ENCODE results near the gene MS4A12. TPM values are rescaled to one million over a fixed set of nuclear protein-coding genes. Genes with fewer than 3 reads are reported as not detected.

MS4A12 gene
- total and polyA plus RNA-seq, 2 of the 8 experiments (the other 6 are each of a cell fraction or from before 2014, with no cell fraction given) = 0.14 to 0.39 TPM

GRCh38 chr11:60447070-60447469, 45.5 kb upstream of the MS4A12 start:
- Histone ChIP-seq H2AK5ac (ENCODE audit: low read depth, low read length) (no peak overlapping the region), H4K20me1 (replicated peaks in 1 of 2; ENCODE audit: control insufficient read depth in 1 of 2, insufficient read depth in 2 of 2, low read length in 2 of 2) (no peaks in the 10 kb centered on the region), H3K27ac (ENCODE audit: low read depth, low read length) (no peak overlapping the region), H3K4me1 (replicated peaks in 1 of 4; ENCODE audit: control insufficient read depth in 3 of 4, insufficient read depth in 4 of 4, low read length in 3 of 4) (no peaks in the 10 kb centered on the region), H2BK15ac (ENCODE audit: low read length) (no peak overlapping the region), H2BK12ac (ENCODE audit: low read depth, low read length) (no peak overlapping the region), H3K9me3 (ENCODE audit: insufficient read depth in 2 of 2, low read depth in 1 of 2, low read length in 1 of 2) (peaks cover 2 to 12% of the 10 kb centered on the region in 2 experiments; a peak in 3 of 4 replicates), H4K8ac (ENCODE audit: extremely low read depth, insufficient read depth, low read length) (no peak overlapping the region), H3K79me2 (ENCODE audit: control insufficient read depth in 1 of 2, insufficient read depth in 2 of 2, low read length in 2 of 2) (no peaks in the 10 kb centered on the region), H2BK120ac (replicated peaks; ENCODE audit: low read depth, low read length) (no peak overlapping the region), H4K5ac (ENCODE audit: insufficient read length, low read depth, low read length) (no peak overlapping the region), H3K36me3 (ENCODE audit: control insufficient read depth in 2 of 4, insufficient read depth in 4 of 4, low read length in 3 of 4) (no peaks in the 10 kb centered on the region), H3K56ac (replicated peaks; ENCODE audit: insufficient read length, low read depth, low read length) (no peak overlapping the region), H3K23me2 (ENCODE audit: low read depth, low read length) (no peaks in the 10 kb centered on the region), H3K23ac (ENCODE audit: insufficient read length) (no peak overlapping the region), H3K4ac (replicated peaks; ENCODE audit: insufficient read length, low read depth, low read length) (no peak overlapping the region), H3K9ac (replicated peaks in 1 of 4; ENCODE audit: extremely low read depth in 1 of 4, low read depth in 3 of 4, low read length in 3 of 4) (no peak overlapping the region), H2BK5ac (ENCODE audit: low read depth, low read length) (no peak overlapping the region), H3K79me1 (ENCODE audit: low read depth, low read length) (no peaks in the 10 kb centered on the region), H2AFZ (ENCODE audit: low read length) (no peak overlapping the region), H3K18ac (ENCODE audit: extremely low read depth, low read length) (no peak overlapping the region), H3K4me3 (ENCODE audit: extremely low read depth in 1 of 4, insufficient read depth in 2 of 4, low read depth in 3 of 4, low read length in 4 of 4) (no peak overlapping the region), H2BK20ac (ENCODE audit: low read length) (no peak overlapping the region), H3K14ac (ENCODE audit: insufficient read length) (no peak overlapping the region), H3K27me3 (replicated peaks in 1 of 4; ENCODE audit: control insufficient read depth in 3 of 4, extremely low read depth in 1 of 4, insufficient read depth in 3 of 4, low read length in 3 of 4) (no peaks in the 10 kb centered on the region), H3K4me2 (ENCODE audit: insufficient read depth in 1 of 2, low read depth in 2 of 2, low read length in 2 of 2) (no peak overlapping the region), H4K91ac (replicated peaks; ENCODE audit: insufficient read length, low read length) (no peak overlapping the region)
- TF ChIP-seq ZNF274 (IDR thresholded peaks at IDR 0.05; ENCODE audit: borderline replicate concordance, extremely low read depth, low read length) = peak; percentile 54
- peak; percentile 86 for TF ChIP-seq POLR2AphosphoS5 (IDR thresholded peaks at IDR 0.05; ENCODE audit: low read depth, low read length)
- no peak for TF ChIP-seq TAF1 (IDR thresholded peaks at IDR 0.05; ENCODE audit: low read depth, low read length)
- TF ChIP-seq CBX8 (IDR thresholded peaks at IDR 0.05; ENCODE audit: borderline replicate concordance, low read depth, low read length) = no peak
- no peak for TF ChIP-seq CBX5 (IDR thresholded peaks at IDR 0.05; ENCODE audit: low read depth, low read length)
- no peak for TF ChIP-seq EZH2 (IDR thresholded peaks at IDR 0.05; ENCODE audit: low read depth, low read length, severe bottlenecking)
- TF ChIP-seq SP4 (IDR thresholded peaks at IDR 0.05; ENCODE audit: low read length) = no peak
- no peak for TF ChIP-seq MAFK (IDR thresholded peaks at IDR 0.05; ENCODE audit: low read depth, low read length)
- TF ChIP-seq USF2 (IDR thresholded peaks at IDR 0.05; ENCODE audit: low read length) = no peak
- TF ChIP-seq BCL11A (IDR thresholded peaks at IDR 0.05; ENCODE audit: low read depth in 2 of 2, low read length in 2 of 2) = no peak
- TF ChIP-seq RAD21 (IDR thresholded peaks at IDR 0.05 in 1 of 2, conservative IDR thresholded peaks at IDR 0.05 in 1 of 2; ENCODE audit: low read depth in 2 of 2, low read length in 2 of 2) = no peak
- no peak for DNase-seq (ENCODE audit: low read depth in 1 of 2, low spot score in 2 of 2)
- CTCF ChIA-PET (ENCODE audit: partially characterized antibody) = interaction anchor here (0.7 kb wide), 1 partner anchor 144 kb away, joined by 3 read pairs; no protein-coding TSS in a partner anchor
- no peak for FAIRE-seq
- POLR2A ChIA-PET (ENCODE audit: partially characterized antibody) = no interaction called here
